HG03575 (cell line): ENCODE measurements around the gene IGLON5.

ENCODE experiments used
- ATAC-seq: cut with Tn5 transposase; IDR thresholded peaks from one replicate; pipeline ENCODE4 v1.9.1; 2021; ENCODE audit not compliant: unreplicated experiment, insufficient number of reproducible peaks, low FRiP score; ENCODE audit errors: extremely low read depth

IGLON5 gene

DNA sequence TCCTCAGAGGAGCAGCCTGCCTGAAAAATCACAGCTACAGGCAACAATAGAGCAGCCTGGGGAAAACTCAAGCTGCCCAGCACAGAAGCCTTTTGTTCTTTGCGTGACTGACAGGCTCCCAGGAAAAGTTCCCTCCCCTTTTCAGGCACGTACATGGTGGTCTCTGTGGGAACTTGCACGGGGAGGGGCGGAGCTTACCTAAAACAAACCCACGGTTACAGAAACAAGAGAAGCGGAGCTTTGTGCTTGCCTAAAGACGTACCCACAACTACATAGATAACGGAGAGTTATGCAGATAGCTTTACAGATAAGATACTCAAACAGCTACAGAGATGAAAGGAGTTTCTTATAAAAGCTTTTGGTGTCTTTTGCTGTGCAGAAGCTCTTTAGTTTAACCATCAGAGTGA lies 43.3 kb downstream of the IGLON5 start:
- ATAC-seq = no peak

DNA sequence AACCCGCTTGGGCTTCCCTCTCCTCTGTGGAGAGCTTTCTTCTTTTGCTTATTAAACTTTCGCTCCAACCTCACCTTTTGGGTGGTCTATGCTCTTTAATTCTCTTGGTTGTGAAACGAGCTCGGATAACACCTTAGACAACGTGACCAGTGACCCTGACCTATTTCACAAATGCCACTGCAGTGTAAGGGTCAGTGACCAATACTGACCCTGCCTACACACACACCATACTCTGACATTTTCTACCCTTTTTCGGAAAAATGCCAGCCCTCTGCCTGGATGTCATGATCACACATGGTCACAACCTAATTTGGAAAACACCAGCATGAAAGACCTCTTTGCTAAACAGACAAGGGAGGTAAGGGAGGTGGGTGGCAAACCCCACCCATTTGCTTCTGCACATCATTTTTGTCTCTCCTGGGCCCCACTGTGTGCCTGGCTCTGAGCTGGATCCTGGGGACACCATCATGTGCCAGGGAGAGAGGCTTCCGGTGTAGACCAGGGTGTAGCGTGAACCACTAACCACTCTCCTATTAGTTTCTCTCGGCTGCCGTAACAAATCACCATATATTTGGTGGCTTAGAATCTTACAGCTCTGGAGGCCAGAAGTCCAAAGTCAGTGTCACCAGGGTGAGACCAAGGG lies 44.8 kb downstream of the IGLON5 start:
- ATAC-seq = no peak

DNA sequence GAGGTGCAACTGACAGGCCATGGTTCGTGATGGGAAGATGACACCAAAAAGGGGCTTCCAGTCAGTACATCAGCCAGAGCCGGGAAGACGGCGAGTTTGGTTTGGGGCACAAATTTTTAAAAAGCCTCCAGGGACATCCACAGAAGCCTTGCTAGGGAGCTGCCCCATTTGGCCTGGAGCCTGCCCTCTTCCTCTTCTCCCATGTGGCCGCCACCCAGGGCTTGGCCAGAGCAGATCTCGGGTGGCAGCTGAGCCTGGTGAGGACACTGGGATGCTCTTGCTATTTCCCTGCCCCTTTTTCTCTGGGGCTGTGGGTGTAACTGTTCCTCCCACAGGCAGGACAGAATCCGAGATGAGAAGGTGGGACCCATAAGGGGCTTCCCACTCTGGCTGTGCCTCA lies 46.5 kb downstream of the IGLON5 start:
- ATAC-seq = no peak

DNA sequence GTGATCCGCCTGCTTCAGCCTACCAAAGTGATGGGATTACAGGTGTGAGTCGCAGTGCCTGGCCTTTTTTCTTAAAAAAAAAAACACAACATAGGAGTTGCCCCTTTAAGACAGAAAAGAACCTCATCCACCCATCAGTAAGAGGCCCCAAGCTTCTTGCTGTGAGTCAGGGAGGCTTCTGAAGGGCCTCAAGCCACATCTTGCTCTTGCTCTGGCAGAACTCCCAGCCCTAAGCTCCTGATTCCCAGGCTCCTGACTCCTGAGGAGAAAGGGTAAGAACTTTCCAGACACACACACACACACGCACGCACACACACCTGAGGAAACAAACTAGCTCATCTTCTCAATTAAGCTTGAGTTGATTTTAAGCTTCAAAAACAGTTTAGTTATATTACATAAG lies 47.9 kb downstream of the IGLON5 start:
- no peak for ATAC-seq

DNA sequence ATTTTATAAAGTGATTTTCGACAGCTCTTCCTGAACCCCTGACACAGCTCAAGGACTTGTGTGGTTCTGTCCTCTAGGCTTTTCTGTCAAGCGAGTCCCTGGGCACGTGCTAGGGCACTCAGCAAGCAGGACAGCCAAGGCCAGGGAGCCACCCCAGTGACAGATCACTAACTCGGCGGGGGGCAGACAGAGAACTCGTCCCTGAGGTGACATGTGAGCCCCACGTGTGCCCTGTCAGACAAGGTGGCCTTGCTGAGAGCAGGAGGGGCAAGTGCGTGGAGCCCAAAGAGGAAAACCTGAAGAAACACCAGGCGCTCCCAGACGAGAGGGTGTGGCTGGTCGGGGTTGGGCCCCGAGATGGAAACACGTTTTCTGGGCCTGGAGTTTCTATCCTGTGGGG lies 49.8 kb downstream of the IGLON5 start:
- ATAC-seq = no peak

DNA sequence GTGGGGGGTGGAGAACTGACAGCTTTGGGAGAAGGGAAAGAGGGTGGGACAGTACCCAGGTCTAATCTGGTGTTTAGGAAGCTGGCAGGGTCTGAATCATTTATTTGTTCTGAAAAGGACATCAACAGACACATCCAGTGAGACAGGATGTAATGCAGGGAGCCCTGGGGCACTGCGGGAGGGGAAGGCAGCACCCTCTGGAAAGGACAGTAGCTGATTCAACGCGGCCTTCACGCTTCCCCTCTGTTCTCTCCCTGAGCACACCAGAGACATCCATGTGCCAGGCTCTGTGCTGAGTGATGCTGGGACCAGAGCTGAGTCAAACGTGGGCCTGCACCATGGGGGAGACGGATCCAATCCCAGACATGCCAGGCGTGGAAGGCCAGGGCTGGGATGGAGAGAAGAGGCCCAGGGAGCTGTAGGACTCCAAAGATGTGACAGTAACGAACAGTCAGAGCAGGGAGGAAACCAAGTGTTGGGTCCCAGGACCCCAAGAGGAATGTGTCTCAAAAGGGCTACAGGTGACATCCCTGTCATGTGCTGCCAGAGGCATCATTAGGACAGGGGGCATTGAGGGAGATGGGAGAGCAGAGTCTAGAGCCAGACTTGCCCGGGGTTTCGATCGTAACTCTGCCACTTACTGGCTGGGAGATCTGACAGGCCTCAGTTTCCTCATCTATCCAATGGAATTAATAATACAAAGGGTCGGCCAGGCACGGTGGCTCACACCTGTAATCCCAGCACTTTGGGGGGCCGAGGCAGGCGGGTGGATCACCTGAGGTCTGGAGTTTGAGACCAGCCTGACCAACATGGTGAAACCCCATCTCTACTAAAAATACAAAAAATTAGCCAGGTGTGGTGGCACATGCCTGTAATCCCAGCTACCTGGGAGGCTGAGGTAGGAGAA lies 53.0 kb downstream of the IGLON5 start:
- no peak for ATAC-seq

DNA sequence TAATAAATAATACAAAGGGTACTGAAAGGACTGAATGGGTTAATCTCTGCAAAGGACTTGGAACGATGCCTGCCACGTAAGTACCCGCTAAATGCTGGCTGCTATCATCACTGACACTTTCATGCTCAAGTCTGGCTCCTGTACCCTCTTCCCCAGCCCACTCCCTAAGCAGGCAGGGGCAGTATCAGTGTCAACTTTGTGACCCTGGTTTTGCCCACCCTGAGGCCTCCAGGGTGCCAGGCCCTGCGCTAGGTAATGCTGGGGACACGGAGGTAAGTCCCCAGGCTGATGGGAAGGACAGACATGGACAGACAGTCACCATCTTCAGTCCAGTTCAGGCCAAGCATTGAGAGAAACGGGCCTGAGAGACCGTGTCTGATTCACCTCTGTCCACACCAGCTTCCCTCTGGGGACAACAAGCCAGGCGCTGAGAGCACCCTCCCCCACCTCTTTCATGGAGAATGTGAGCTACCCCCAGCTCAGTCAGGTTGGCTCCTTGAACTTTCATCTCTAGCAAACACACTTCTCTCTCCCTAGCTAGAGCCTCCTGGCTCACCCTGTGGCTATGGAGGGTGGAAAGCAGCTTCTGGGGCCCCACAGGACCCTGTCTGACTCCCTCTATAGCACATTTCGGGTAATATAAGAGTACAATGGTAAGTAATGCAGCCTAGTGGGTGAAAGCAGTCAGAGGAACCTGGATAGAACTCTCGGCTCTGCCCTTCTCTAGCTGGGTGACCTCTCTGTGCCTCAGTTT lies 53.9 kb downstream of the IGLON5 start:
- ATAC-seq = no peak

DNA sequence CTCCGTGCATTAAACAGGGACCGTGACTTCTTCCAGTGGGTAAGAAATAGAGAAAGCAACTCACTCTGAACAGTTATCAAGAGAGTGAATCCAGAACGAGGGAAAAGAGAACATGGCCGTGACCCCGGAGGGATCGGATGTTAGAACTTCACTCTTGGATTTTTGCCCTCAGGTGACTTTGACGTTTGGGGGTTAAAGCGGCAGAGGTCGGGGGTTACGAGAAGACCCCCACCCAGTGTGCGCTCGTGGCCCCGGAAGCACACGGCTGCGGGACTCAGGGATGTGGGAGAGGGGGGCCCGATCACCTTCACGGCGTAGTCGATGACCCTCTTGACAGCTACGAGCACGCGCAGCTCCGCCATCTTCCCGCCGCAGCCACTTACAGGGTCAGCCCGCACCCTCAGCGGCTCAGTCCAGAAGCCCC lies 54.5 kb downstream of the IGLON5 start, which contains the start of gene ETFB:
Gene ETFB, minus strand, starts transcription at position 424 of the 424 bp plus-strand sequence. Its CDS starts 62 bp downstream, at position 362.
- ATAC-seq = no peak

DNA sequence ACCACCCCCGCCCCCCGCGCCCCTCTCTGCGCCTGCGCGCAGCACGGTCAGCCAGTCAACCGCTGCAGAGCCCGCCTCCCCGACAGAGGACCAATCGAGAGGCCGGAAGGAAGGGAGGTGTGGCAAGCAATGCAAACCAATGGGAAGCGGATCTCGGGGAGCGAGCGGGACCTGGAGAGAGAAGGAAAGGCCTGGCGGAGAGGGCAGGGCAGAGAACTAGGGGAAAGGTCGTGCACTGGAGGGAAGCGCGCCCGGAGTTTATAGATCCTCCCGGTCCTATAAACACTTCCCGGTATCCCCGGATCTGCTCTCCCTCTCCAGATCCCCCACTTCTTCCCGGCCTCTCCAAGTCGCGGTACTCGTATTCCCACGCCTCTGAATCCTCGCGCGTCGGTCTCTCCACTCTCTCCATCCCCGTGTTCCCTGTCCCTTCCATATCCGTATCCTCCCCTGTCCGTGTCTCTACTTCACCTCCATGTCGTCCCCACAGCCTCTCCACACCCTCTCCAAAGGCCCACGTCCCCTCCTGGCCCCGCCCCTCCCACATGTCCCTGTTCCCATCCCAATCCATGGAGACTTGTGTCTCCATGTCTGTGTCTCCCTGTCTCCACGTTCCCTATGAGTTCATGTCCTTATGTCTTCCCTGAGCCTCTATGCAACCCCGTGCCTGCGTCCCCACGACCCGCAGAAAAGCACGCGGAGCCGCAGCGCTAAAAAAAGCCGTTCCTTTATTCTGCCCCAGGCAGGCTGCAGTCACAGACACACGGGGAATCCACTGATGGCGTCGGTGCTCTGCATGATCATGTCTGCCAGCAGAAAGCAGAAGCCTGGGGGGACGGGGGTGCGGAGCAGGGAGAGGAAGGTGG lies 55.2 kb downstream of the IGLON5 start:
- no peak for ATAC-seq

DNA sequence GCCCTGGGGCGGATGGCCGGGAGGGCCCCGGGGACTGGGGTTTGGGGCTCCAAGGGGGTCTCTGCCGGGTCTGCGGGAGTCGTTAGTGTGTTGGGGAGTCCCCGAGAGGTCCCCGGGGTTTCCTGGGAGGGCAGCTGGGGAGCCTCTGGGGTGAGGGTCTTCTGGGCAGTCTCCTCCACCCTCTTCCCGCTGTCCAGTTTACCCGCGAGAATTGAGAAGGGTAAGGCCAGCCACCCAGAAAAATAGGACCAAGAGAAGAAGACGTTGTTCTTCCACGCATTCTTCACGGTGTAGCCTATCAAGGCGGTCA lies 55.8 kb downstream of the IGLON5 start:
- no peak for ATAC-seq

DNA sequence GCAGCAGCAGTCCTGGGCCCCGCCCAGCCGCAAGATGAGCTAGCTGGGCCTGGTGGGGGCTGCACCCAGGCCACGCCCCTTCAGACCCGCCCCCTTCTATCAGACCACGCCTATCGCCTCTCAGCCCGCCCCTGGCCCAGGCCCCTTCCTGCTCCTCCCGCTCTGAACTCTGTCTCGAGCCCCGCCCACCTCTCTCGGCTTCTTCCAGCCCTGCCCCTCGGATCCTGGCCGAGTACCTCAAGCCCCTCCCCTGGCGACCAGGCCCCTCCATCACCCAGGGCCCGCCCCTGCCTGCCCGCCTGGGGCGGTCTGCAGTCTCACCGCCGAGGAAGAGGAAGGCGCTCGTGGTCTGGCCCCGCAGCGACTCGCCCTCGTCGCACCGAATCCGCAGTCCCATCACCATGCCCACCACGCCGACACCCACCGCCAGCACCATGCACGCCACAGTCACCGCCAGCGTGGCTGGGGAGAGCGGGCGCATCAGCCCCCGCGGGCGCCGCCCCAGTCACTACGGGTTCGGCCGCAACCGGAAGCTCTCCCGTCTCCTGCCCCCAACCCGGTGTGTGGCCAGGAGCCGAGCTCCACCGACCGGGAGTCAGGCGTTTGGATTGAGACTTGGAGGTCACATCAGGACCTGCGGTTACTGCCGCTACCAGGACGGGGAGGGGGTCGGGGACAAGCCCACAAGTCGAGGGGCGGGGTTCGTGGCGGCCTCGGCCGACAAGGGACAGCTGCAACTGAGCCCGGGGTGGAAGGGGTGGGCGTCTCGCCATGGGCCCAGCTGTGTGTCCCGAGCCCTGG lies 56.3 kb downstream of the IGLON5 start:
- ATAC-seq = peak; percentile 38

DNA sequence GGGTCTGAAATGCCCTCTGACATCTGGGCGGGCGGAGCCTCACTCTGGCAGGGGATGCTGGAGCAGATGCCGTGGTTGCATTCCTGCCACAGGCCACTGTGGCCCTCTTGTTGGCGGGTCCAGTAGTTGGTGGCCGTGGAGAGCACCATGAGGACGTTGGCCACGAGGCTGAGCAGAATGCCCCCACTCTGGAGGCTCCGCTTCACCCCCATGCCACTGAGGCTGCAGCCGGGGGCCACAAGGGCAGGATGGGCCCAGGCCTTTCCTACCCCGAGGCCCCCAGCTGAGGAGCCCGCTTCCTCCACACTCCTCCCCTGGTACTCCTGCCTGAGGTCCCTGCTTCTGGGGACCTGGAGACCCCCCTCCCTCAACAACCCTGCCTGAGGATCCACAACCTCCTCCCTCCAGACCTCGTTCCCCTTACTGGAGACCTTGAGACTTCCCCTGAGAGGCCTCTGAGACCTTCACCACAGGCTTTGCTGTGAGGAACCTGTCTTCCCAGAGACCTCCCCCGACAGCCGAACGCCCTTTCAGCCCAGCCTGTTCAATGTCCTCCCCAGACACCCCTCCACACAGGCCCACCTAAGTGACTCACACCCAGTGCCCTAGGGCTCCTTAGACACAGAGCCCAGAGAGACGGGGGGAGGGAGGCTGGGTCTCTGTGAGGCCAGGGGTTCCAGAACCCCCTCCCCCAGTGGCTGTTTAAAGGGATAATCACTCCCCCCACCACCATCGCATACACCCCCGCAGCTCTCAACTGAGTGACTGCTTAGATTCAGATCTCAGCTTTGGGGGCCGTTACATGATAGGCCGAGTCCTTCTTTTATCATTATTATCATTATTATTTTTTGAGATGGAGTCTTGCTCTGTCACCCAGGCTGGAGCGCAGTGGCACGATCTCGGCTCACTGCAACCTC lies 57.2 kb downstream of the IGLON5 start, which contains the start of gene CLDND2:
Gene CLDND2, minus strand, starts transcription at position 638 of the 917 bp plus-strand sequence. Its CDS starts 426 bp downstream, at position 212.
- no peak for ATAC-seq

DNA sequence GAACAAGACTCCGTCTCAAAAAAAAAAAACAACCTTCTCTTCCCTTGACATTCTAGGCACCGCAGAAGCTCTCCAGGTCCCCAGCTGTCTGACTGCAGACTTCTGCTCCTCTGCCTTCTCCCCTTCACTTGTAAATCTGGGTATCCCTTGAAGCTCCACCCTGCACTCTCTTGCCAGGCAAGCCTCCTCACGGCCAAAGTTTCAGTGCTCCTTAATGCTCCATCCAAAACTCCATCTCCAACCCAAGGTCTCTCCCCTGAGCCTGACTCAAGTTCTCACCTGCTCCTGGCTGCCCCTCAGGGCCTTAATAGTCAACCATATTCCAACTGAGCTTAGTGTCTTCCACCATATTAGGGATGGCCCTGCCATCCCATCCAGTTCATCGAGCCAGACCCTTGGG lies 58.8 kb downstream of the IGLON5 start:
- ATAC-seq = no peak

DNA sequence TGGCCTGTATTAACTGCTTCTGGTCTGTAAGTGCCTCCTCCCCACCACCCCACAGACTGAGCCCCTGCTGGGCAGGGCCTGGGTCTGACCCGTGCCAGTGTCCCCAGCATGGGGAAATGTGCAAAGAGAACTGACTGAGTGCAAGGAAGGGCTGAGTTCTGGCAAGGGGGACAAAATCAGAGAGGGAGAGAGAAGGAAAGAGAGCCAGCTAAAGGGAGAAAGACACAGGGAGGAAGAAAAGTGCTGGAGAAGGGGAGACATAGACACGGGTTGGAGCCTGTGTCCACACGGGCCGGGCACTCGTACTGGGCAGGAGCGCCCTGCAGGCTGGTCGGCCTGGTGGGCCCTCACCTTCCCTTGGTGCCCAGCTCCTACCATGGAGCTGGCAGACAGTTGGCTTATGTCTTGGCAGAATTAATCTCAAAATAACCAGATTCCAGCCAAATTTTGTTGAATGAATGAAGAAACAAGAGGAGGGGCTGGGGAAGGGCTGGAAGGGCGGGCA lies 59.8 kb downstream of the IGLON5 start:
- ATAC-seq = no peak

DNA sequence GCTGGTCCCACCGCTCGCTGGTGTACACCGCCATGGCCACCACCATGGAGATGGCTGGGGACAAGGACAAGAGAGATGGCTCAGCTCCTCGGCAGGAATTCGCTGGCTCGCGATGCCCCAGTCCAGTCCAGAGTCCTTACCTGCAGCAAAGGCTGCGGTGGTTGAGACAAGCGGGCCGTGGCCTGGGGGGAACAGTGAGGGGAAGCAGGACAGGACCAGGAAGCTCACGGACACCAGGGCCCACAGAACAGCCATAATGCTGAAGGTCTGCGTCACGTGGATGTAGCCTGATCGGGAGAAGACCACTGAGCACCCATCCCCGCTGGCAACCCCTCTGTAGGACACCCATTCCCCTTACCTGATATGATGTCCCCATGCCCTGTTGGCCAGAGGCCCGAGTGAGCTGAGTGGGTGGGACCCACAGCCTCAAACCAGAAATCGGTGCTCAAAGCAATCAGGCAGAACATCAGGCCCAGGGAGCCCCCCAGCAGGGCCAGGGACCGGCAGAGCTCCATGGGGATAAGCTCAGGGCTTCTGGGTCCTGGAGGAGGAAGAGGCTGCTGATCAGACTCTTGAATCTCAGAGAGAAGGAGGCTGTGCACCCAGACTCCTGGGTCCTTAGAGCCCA lies 60.7 kb downstream of the IGLON5 start:
- ATAC-seq = no peak

DNA sequence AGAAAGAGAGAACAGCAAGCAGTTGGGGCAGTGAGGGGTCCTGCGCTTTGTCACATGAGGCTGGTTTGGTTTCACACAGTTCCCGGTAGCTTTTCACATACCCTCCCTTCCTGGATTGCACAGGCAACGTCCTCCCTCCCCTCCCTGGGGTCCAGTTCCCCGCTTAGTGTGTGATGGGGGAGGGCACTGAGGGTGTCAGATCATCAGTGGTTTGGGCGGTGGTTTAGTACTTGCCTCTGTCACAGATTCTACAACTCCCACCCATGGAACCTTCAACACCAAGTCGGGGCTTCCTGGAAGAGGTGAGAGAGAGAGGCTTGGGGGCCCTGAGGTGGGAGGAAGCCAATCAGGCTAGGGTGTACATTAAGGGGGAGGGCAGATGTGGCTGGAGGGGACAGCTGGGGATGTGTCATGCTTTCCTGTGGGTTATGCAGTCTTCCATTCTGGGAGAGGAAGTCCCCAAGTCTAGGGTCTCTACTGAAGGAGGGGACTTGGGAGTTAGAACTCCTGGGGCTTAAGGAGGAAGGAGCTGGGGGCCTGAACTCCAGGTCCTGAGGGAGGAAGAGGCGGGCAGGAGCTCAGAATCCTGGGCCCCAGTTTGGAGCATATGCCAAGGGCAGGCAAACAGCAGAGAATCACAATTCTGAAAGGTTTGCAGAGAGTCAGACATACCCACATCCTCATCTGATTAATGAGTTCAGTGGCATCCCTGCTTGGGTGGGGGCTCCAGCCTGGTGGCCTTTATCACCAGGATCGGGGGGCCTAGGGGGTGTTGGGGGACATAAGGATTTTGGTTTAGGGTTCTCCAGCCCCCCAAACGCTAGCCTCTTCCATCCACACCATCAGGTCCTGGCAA lies 61.4 kb downstream of the IGLON5 start, which contains the start of gene NKG7:
Gene NKG7, minus strand, starts transcription at position 6 of the 856 bp plus-strand sequence. CDS start 119 bp downstream, outside the sequence.
- ATAC-seq = no peak
